SHP77 (cell line): Measurements from ENCODE around the gene SUSD4.

Experiments
- DNase-seq, 2 experiments: peaks; one replicate each; lab custom pipeline; 2025; lab: John Stamatoyannopoulos, UW

Gene SUSD4

GRCh38 chr1:223183268-223183862, 180.6 kb downstream of the SUSD4 start:
- no peak for DNase-seq

- DNase-seq, result no peak
Observed at GRCh38 chr1:223180731-223181321, 183.2 kb downstream of the SUSD4 start.

GRCh38 chr1:223179786-223180185, 184.2 kb downstream of the SUSD4 start:
- DNase-seq, result no peak

GRCh38 chr1:223179280-223179679, 184.7 kb downstream of the SUSD4 start:
- DNase-seq, result no peak

GRCh38 chr1:223177681-223178080, 186.3 kb downstream of the SUSD4 start:
- DNase-seq, result no peak

GRCh38 chr1:223176437-223176836, 187.5 kb downstream of the SUSD4 start:
- DNase-seq, result no peak

GRCh38 chr1:223175633-223176032, 188.3 kb downstream of the SUSD4 start:
- no peak for DNase-seq

- DNase-seq, result peak; percentile 18 to 60
Observed at GRCh38 chr1:223175032-223175431, 188.9 kb downstream of the SUSD4 start.
